Glutamatergic neuron (in vitro differentiated cells): ENCODE data around the gene CLEC12A. TPM values are rescaled to one million over a fixed set of nuclear protein-coding genes. Genes with fewer than 3 reads are reported as not detected.
"Not testable (repeated sequence)": the region's sequence is repeated elsewhere in the genome, so short reads cannot be mapped to it uniquely, and the experiment has no call there.

Experiments used
- DNase-seq: peaks from one replicate; pipeline ENCODE4 v3.0.0; 2022
- H3K27ac Mint-ChIP-seq: one replicate; pipeline ENCODE4 v1.8.0; 2020; ENCODE audit warnings: mild to moderate bottlenecking, mixed read lengths, inconsistent platforms; ENCODE audit not compliant: unreplicated experiment
- H3K27me3 Mint-ChIP-seq: one replicate; pipeline ENCODE4 v1.8.0; 2020; ENCODE audit warnings: mild to moderate bottlenecking, moderate library complexity, mixed read lengths, inconsistent platforms; ENCODE audit not compliant: unreplicated experiment
- H3K36me3 Mint-ChIP-seq: one replicate; pipeline ENCODE4 v1.8.0; 2020; ENCODE audit warnings: mild to moderate bottlenecking, mixed read lengths, inconsistent platforms; ENCODE audit not compliant: unreplicated experiment
- H3K4me1 Mint-ChIP-seq: one replicate; pipeline ENCODE4 v1.8.0; 2020; ENCODE audit warnings: mild to moderate bottlenecking, low read depth, mixed read lengths, inconsistent platforms; ENCODE audit not compliant: unreplicated experiment
- H3K4me3 Mint-ChIP-seq: one replicate; pipeline ENCODE4 v1.8.0; 2020; ENCODE audit warnings: mild to moderate bottlenecking, mixed read lengths, inconsistent platforms; ENCODE audit not compliant: unreplicated experiment
- H3K9me3 Mint-ChIP-seq: one replicate; pipeline ENCODE4 v1.8.0; 2020; ENCODE audit warnings: mild to moderate bottlenecking, moderate library complexity, mixed read lengths, inconsistent platforms; ENCODE audit not compliant: unreplicated experiment
- CTCF ChIP-seq: fragments of 200-600 bp; sonication (generic); IDR thresholded peaks from one replicate; pipeline ENCODE4 v1.5.0; 2021; ENCODE audit not compliant: partially characterized antibody, unreplicated experiment
- total RNA-seq: library from RNA; stranded (reverse); fragmentation: NEBNext Ultra II Directional; extraction: Animal tissue kit (Norgen Biotek cat#: 25700); gene quantifications from one replicate; pipeline ENCODE4 v1.2.1, GENCODE V29; 2021; ENCODE audit not compliant: unreplicated experiment

The CLEC12A gene
- total RNA-seq, 1 donor from 2014 or later: not detected

- Mint-ChIP-seq H3K4me1 (no peaks in the 10 kb centered on the region), H3K9me3 (no peaks in the 10 kb centered on the region), H3K27me3 (no peaks in the 10 kb centered on the region), H3K4me3 (no peak overlapping the region), H3K36me3 (peaks cover 5% of the 10 kb centered on the region), H3K27ac (no peak overlapping the region)
- DNase-seq: no peak
- no peak for TF ChIP-seq CTCF
These were observed 22.5 kb upstream of the CLEC12A start for GRCh38 chr12:9948606-9949296.

GRCh38 chr12:9951026-9951675 is 20.1 kb upstream of the CLEC12A start:
- Mint-ChIP-seq H3K4me3 (no peak overlapping the region), H3K27ac (no peak overlapping the region), H3K9me3 (no peaks in the 10 kb centered on the region), H3K27me3 (no peaks in the 10 kb centered on the region), H3K36me3 (peaks cover 5% of the 10 kb centered on the region), H3K4me1 (no peaks in the 10 kb centered on the region)
- no peak for DNase-seq
- no peak for TF ChIP-seq CTCF

GRCh38 chr12:9952954-9953729 is 18.1 kb upstream of the CLEC12A start:
- H3K27ac Mint-ChIP-seq, H3K4me3 Mint-ChIP-seq: not testable (repeated sequence)

GRCh38 chr12:9957834-9958233 is 13.4 kb upstream of the CLEC12A start:
- DNase-seq: no peak
- Mint-ChIP-seq H3K4me3 (no peak overlapping the region), H3K4me1 (peaks cover 8% of the 10 kb centered on the region), H3K36me3 (no peaks in the 10 kb centered on the region), H3K9me3 (no peaks in the 10 kb centered on the region), H3K27ac (no peak overlapping the region), H3K27me3 (no peaks in the 10 kb centered on the region)
- no peak for TF ChIP-seq CTCF

More at GRCh38 chr12:9952954-9953729, 18.1 kb upstream of the CLEC12A start:
- H3K9me3 Mint-ChIP-seq, H3K36me3 Mint-ChIP-seq, H3K4me1 Mint-ChIP-seq, H3K27me3 Mint-ChIP-seq: not testable (repeated sequence)
- DNase-seq: peak; percentile 21

- no peak for DNase-seq
- Mint-ChIP-seq H3K4me1 (peaks cover 9% of the 10 kb centered on the region), H3K27ac (no peak overlapping the region), H3K4me3 (no peak overlapping the region), H3K9me3 (no peaks in the 10 kb centered on the region), H3K27me3 (no peaks in the 10 kb centered on the region), H3K36me3 (no peaks in the 10 kb centered on the region)
- no peak for TF ChIP-seq CTCF
These were observed 10.6 kb upstream of the CLEC12A start for GRCh38 chr12:9960590-9960989.
